PC-3 (cell line): ENCODE measurements around the gene DROSHA. TPM values are rescaled to one million over a fixed set of nuclear protein-coding genes. Genes with fewer than 3 reads are reported as not detected.

Source experiments
- ATAC-seq: fragments of 200-7000 bp; cut with Tn5 transposase; 2 replicates; pipeline ENCODE4 v1.9.1; 2020; ENCODE audit warnings: mild to moderate bottlenecking, moderate library complexity
- BruUV-seq: library from RNA; stranded (reverse); fragments of 400-500 nt; replicated peaks from 2 replicates; lab custom pipeline; 2021; lab: Mats Ljungman, UMichigan
- CTCF ChIA-PET: fragments of 300-600 bp; sonication (Branson Sonifier 250); formaldehyde crosslinking; loops from one replicate; lab custom pipeline; 2022; ENCODE audit warnings: antibody characterized with exemption; lab: Charles Lee
- POLR2A ChIA-PET: fragments of 300-600 bp; sonication (Branson Sonifier 250); formaldehyde crosslinking; loops from one replicate; lab custom pipeline; 2022; ENCODE audit warnings: antibody characterized with exemption; ENCODE audit not compliant: unreplicated experiment; lab: Charles Lee
- DNase-seq: peaks from one replicate; pipeline ENCODE4 v3.0.0-alpha.2; 2015
- H2AFZ ChIP-seq: fragments of 300-600 bp; sonication (generic); 2 replicates; pipeline ENCODE4 v1.6.0; 2016; ENCODE audit warnings: antibody characterized with exemption, low read length
- H3F3A ChIP-seq: fragments of 300-600 bp; sonication (generic); one replicate; pipeline ENCODE4 v1.6.0; 2017; ENCODE audit warnings: antibody characterized with exemption, low read length, control low read depth, mild to moderate bottlenecking; ENCODE audit not compliant: unreplicated experiment
- H3K27ac ChIP-seq: fragments of 300-600 bp; sonication (generic); 2 replicates; pipeline ENCODE4 v1.5.1; 2016; ENCODE audit warnings: mild to moderate bottlenecking, low read length
- H3K27me3 ChIP-seq: fragments of 300-600 bp; sonication (generic); 2 replicates; pipeline ENCODE4 v1.6.1; 2016; ENCODE audit warnings: low read length, mixed read lengths
- H3K36me3 ChIP-seq: fragments of 300-600 bp; sonication (generic); 2 replicates; pipeline ENCODE4 v1.6.1; 2016; ENCODE audit warnings: low read depth, mixed run types, low read length, mixed read lengths
- H3K4me1 ChIP-seq: fragments of 300-600 bp; sonication (generic); 2 replicates; pipeline ENCODE4 v1.5.1; 2016; ENCODE audit warnings: low read length; ENCODE audit not compliant: insufficient read depth
- H3K4me2 ChIP-seq: fragments of 300-600 bp; sonication (generic); 2 replicates; pipeline ENCODE4 v1.6.0; 2016; ENCODE audit warnings: low read length
- H3K4me3 ChIP-seq: fragments of 300-600 bp; sonication (generic); 2 replicates; pipeline ENCODE4 v1.5.1; 2016; ENCODE audit warnings: mild to moderate bottlenecking, low read length, mixed read lengths
- H3K79me2 ChIP-seq: fragments of 300-600 bp; sonication (generic); 2 replicates; pipeline ENCODE4 v1.6.1; 2017; ENCODE audit warnings: low read length, mixed read lengths
- H3K9ac ChIP-seq: fragments of 300-600 bp; sonication (generic); 2 replicates; pipeline ENCODE4 v1.6.0; 2016; ENCODE audit warnings: mild to moderate bottlenecking, low read length
- H3K9me2 ChIP-seq: fragments of 300-600 bp; sonication (generic); replicated peaks from 2 replicates; pipeline ENCODE4 v1.6.1; 2016; ENCODE audit warnings: mixed run types, low read length, mixed read lengths
- H3K9me3 ChIP-seq: fragments of 300-600 bp; sonication (generic); 2 replicates; pipeline ENCODE4 v1.6.1; 2016; ENCODE audit warnings: low read length, mixed read lengths
- H4K20me1 ChIP-seq: fragments of 300-600 bp; sonication (generic); 2 replicates; pipeline ENCODE4 v1.6.1; 2016; ENCODE audit warnings: low read length, mixed read lengths
- EZH2 ChIP-seq: fragments of 300-600 bp; sonication (generic); IDR thresholded peaks from one replicate; pipeline ENCODE4 v1.6.1; 2017; ENCODE audit warnings: antibody characterized with exemption, mild to moderate bottlenecking, low read length; ENCODE audit not compliant: unreplicated experiment
- EZH2phosphoT487 ChIP-seq: fragments of 300-600 bp; sonication (generic); IDR thresholded peaks from 2 replicates; pipeline ENCODE4 v1.6.1; 2018; ENCODE audit warnings: mild to moderate bottlenecking, antibody characterized with exemption, low read length, borderline replicate concordance
- intact Hi-C: fragments of 100-400 bp; cut with micrococcal nuclease; formaldehyde crosslinking; loops from 2 replicates; pipeline ENCODE4 v1.9.0; 2023
- total RNA-seq: library from RNA; depleted of rRNA; stranded (reverse); fragments of >200 nt; gene quantifications from 2 replicates; pipeline ENCODE4 v1.2.3, GENCODE V29; 2014
- TF ChIP-seq, protein P1 (sequence below): fragments of 300-600 bp; sonication (generic); conservative IDR thresholded peaks from 2 replicates; pipeline ENCODE4 v1.5.1; 2017; ENCODE audit warnings: antibody characterized with exemption, low read depth, mild to moderate bottlenecking, low read length

Gene DROSHA
- total RNA-seq, 1 experiment from 2014 or later: 60.7 TPM

- ChIA-PET CTCF (no interaction called here), POLR2A (no interaction called here)
These were observed 24.6 kb upstream of the DROSHA start for GRCh38 chr5:31556461-31556860.

DNA sequence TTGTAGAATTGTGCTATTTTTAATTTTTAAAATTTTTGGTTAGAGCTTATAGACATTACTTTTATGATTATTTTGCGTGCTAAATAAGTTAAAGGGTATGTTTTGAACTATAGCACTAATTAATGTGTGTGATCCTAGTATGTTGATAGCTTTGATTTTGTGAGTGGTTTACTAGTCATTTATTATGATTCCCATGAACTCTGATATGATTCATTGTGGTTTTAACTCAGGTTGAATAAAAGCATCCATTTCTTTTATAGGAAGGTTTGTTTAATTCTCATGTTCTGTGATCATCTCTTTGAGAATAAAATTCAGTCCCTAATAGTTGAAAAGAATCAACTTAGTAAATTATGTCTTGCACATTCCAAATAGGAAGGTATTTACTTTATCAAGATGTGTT, 22.7 kb upstream of the DROSHA start:
- ATAC-seq (peak; percentile 65), DNase-seq (peak; percentile 30)
- no peak overlapping the region for H3K4me2 ChIP-seq
- BruUV-seq: no TSS peak
- H3F3A ChIP-seq: no peaks in the 10 kb centered on the region
- ChIA-PET POLR2A (no interaction called here), CTCF (interaction anchor here (0.6 kb wide), 1 partner anchor 536 kb away, joined by 9 read pairs; no protein-coding TSS in a partner anchor)
- peaks cover 16% of the 10 kb centered on the region for H3K4me1 ChIP-seq
- no peaks in the 10 kb centered on the region for H3K9me2 ChIP-seq
- H3K36me3 ChIP-seq: peaks cover 18% of the 10 kb centered on the region
- TF ChIP-seq, protein P1, sequence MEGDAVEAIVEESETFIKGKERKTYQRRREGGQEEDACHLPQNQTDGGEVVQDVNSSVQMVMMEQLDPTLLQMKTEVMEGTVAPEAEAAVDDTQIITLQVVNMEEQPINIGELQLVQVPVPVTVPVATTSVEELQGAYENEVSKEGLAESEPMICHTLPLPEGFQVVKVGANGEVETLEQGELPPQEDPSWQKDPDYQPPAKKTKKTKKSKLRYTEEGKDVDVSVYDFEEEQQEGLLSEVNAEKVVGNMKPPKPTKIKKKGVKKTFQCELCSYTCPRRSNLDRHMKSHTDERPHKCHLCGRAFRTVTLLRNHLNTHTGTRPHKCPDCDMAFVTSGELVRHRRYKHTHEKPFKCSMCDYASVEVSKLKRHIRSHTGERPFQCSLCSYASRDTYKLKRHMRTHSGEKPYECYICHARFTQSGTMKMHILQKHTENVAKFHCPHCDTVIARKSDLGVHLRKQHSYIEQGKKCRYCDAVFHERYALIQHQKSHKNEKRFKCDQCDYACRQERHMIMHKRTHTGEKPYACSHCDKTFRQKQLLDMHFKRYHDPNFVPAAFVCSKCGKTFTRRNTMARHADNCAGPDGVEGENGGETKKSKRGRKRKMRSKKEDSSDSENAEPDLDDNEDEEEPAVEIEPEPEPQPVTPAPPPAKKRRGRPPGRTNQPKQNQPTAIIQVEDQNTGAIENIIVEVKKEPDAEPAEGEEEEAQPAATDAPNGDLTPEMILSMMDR: no peak
- TF ChIP-seq EZH2phosphoT487 (no peak), EZH2 (no peak)
- H3K9me3 ChIP-seq: no peaks in the 10 kb centered on the region
- H4K20me1 ChIP-seq: no peaks in the 10 kb centered on the region
- H3K9ac ChIP-seq: no peak overlapping the region
- H3K27ac ChIP-seq: peak overlapping the region; percentile 71
- intact Hi-C loops: no loop called here
- H3K4me3 ChIP-seq: no peak overlapping the region
- no peaks in the 10 kb centered on the region for H3K79me2 ChIP-seq
- H3K27me3 ChIP-seq: no peaks in the 10 kb centered on the region
- H2AFZ ChIP-seq: no peak overlapping the region

More at GRCh38 chr5:31556461-31556860, 24.6 kb upstream of the DROSHA start:
- H2AFZ ChIP-seq: no peak overlapping the region
- no peaks in the 10 kb centered on the region for H3K27me3 ChIP-seq
- BruUV-seq: no TSS peak
- H3K4me2 ChIP-seq: no peak overlapping the region
- H3K4me3 ChIP-seq: no peak overlapping the region
- H3K9ac ChIP-seq: no peak overlapping the region
- no peak overlapping the region for H3K27ac ChIP-seq
- DNase-seq (no peak), ATAC-seq (no peak)
- TF ChIP-seq, protein P1: no peak
- TF ChIP-seq EZH2phosphoT487 (no peak), EZH2 (no peak)
- no peaks in the 10 kb centered on the region for H4K20me1 ChIP-seq
- no peaks in the 10 kb centered on the region for H3K9me2 ChIP-seq
- no peaks in the 10 kb centered on the region for H3K79me2 ChIP-seq
- no peaks in the 10 kb centered on the region for H3K9me3 ChIP-seq
- no peaks in the 10 kb centered on the region for H3F3A ChIP-seq
- H3K36me3 ChIP-seq: peaks cover 10% of the 10 kb centered on the region
- H3K4me1 ChIP-seq: peaks cover 16% of the 10 kb centered on the region
- intact Hi-C loops: no loop called here

DNA sequence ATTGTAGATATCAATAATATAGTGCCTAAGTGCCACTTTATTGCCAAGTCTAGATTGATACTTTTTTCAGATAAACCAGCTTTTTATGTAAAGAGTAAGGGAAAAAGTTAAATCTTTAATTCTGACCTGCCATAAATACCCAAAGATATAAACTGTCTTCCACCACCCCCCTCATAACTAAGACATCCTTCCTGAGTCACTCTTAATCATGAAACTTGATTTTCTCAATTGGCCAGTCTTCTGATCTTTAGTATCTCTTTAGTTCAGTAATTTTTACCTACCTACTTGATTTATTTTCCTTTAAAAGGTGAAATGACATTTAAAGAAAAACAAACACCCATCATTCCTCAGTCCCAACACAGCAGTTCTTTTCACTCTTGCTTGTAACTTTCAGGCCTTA, 22.0 kb upstream of the DROSHA start:
- ATAC-seq: peak; percentile 75
- intact Hi-C loops: no loop called here

More for the DNA sequence above, 22.0 kb upstream of the DROSHA start:
- H4K20me1 ChIP-seq: no peaks in the 10 kb centered on the region
- no peaks in the 10 kb centered on the region for H3K27me3 ChIP-seq
- H3K9me3 ChIP-seq: no peaks in the 10 kb centered on the region
- no peak for TF ChIP-seq EZH2phosphoT487
- no peak for TF ChIP-seq EZH2
- TF ChIP-seq, protein P1: no peak
- peak overlapping the region; percentile 11; the same call in 1 of the 2 replicates for H3K4me2 ChIP-seq
- POLR2A ChIA-PET: no interaction called here
- peaks cover 16% of the 10 kb centered on the region for H3K4me1 ChIP-seq
- peak; percentile 50 for DNase-seq
- peak overlapping the region; percentile 71 for H3K27ac ChIP-seq
- BruUV-seq: no TSS peak
- no peaks in the 10 kb centered on the region for H3K9me2 ChIP-seq
- CTCF ChIA-PET: interaction anchor here (0.6 kb wide), 1 partner anchor 537 kb away, joined by 9 read pairs; no protein-coding TSS in a partner anchor
- no peaks in the 10 kb centered on the region for H3F3A ChIP-seq
- no peaks in the 10 kb centered on the region for H3K79me2 ChIP-seq
- H2AFZ ChIP-seq: no peak overlapping the region
- H3K9ac ChIP-seq: no peak overlapping the region
- H3K4me3 ChIP-seq: no peak overlapping the region
- peaks cover 18% of the 10 kb centered on the region for H3K36me3 ChIP-seq
